Ovary (tissue), 3 donors: ENCODE measurements around the gene NFIA.

Source experiments
- CTCF ChIP-seq, 3 donors: fragments of 450-650 bp in 2 of 3; fragments of 200-600 bp in 1 of 3; IDR thresholded peaks; one replicate each; pipeline versions ENCODE4 v1.5.1 to v1.8.0; 2016 to 2022; ENCODE audit warnings: antibody characterized with exemption in 3 of 3, mild to moderate bottlenecking in 1 of 3
- POLR2A ChIP-seq: fragments of 450-650 bp; IDR thresholded peaks from one replicate; pipeline ENCODE4 v1.6.1; 2017; ENCODE audit warnings: antibody characterized with exemption, mild to moderate bottlenecking, moderate library complexity
- donor health status: DM: no; HTN: no; CAD: no.

- no peak for TF ChIP-seq CTCF (IDR thresholded peaks at IDR 0.05)
- TF ChIP-seq POLR2A: no peak
These were observed 159.1 kb downstream of the NFIA start for GRCh38 chr1:61241411-61241838.
